ENCODE measurements around the gene VCPKMT.

Gene VCPKMT

GRCh38 chr14:50067723-50068495 is 48.5 kb downstream of the VCPKMT start:
- DNase-seq (ENCODE audit: low read depth) = no peak

- no peak for DNase-seq (ENCODE audit: low read depth)
Observed at GRCh38 chr14:50065583-50065982, 50.8 kb downstream of the VCPKMT start.

GRCh38 chr14:50064993-50065392 is 51.4 kb downstream of the VCPKMT start:
- DNase-seq (ENCODE audit: low read depth) = no peak

GRCh38 chr14:50063876-50064420 is 52.4 kb downstream of the VCPKMT start:
- DNase-seq (ENCODE audit: low read depth) = no peak

- peak; percentile 64 for DNase-seq (ENCODE audit: low read depth)
Observed at GRCh38 chr14:50062438-50063085, 53.8 kb downstream of the VCPKMT start.

- DNase-seq (ENCODE audit: low read depth) = no peak
Observed at GRCh38 chr14:50061664-50062437, 54.5 kb downstream of the VCPKMT start.

- DNase-seq (ENCODE audit: low read depth) = no peak
Observed at GRCh38 chr14:50060871-50061663, 55.3 kb downstream of the VCPKMT start.

- no peak for DNase-seq (ENCODE audit: low read depth)
Observed at GRCh38 chr14:50059763-50060616, 56.4 kb downstream of the VCPKMT start.

All from stimulated activated CD8-positive, alpha-beta memory T cell treated with anti-CD3 and anti-CD28 coated beads, Interleukin-15, amount 100 ng/mL, for 1 hour (primary cell).